Mesenteric fat pad (tissue), 1 donor: ENCODE data around the gene PDE4DIP. TPM values are rescaled to one million over a fixed set of nuclear protein-coding genes. Genes with fewer than 3 reads are reported as not detected.
"Not testable (repeated sequence)": the region's sequence is repeated elsewhere in the genome, so short reads cannot be mapped to it uniquely, and the experiment has no call there.

ENCODE experiments used
- DNase-seq: peaks from one replicate; pipeline ENCODE4 v3.0.0-alpha.2; 2020; ENCODE audit warnings: low spot score
- total RNA-seq: library from RNA; stranded (reverse); fragmentation: NEBNext Ultra II Directional; extraction: Animal tissue kit (Norgen Biotek cat#: 25700); gene quantifications from one replicate; pipeline ENCODE4 v1.2.1, GENCODE V29; 2021
- donor health status: DM: yes; HTN: yes; CAD: no.

PDE4DIP gene
- total RNA-seq, 1 donor from 2014 or later, result 126 TPM

GRCh38 chr1:148869634-148869961, 25.4 kb downstream of the PDE4DIP start:
- not testable (repeated sequence) for DNase-seq

DNA sequence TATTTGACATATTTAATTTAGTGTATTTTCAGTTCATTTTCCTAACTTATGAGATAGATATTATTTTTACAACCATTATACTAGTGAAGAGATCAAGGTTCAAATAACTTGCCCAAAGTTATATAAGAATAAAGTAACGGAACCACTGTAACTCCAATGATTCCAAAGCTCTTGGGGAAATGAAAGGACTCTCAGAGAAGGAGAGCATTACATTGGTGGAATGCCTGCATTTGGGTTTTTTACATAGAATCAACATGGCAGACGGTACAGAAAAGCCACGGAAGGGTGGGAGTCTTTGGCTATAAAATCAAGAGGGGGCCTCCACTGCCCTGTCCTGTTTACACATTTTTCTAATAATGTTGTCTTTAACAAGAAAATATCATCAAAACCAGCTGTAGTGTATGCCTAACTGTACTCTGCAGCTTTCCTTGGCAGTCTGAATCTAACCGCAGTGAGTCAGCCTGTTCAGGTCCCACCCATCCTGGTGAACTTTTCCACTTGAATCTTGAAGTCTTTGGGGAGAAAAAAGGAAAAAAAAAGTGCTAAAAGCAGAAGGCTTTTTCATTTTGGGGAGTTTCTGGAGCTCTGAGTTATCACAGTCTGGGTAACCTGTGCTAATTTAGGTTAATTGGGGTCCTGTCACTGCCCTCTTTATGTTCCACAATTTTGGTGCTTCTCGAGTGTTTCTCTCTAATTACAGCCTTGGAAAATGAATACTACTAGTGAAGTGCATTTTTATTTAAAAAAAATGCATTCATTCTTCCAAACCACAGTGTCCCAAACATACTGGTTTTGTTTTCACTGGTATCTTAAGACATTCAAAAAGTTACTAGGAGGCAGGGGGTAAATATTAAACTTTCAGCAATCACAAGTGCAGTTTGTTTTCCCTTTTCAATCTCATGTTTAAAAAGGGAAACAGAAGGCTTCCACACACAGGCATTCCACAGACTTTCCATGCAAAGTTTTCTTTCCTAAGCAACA, 30.5 kb downstream of the PDE4DIP start:
- DNase-seq, result not testable (repeated sequence)

GRCh38 chr1:148879812-148880416, 35.7 kb downstream of the PDE4DIP start:
- not testable (repeated sequence) for DNase-seq

DNA sequence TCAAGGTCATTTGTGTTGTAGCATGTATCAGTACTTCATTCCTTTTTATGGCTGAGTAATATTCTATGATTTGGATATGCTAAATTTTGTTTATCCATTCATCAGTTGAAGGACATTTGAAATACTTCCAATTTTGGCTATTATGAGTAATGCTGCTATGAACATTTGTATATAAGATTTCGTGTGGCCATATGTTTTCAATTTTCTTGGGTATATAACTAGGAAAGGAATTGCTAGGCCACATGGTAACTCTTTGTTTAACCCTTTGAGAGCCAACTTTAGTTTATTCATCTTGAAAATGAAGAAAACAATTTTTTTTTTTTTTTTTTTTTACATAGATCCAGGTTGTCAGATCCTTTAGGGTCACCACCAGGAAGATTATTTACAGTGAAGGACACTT, 37.0 kb downstream of the PDE4DIP start:
- not testable (repeated sequence) for DNase-seq

DNA sequence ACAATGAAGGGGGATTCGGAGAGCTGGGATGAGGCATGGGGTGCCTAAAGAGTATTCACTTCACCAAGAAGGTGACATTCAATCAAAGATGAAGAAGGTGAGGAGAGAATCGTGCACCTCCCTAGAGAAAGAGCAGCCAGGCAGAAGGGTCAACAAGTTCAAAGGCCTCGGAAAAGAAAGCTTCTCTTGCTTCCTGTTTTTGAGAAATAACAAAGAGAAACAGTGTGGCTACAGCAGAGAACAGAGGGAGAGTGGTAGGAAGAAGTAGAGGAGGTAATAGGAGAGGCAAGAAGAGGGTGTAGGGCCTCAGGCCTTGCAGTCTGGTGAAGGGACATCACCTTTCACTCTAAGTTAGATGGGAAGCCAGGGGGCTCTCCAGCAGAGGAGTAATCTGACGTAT, 41.0 kb downstream of the PDE4DIP start:
- not testable (repeated sequence) for DNase-seq

GRCh38 chr1:148886293-148886692, 42.1 kb downstream of the PDE4DIP start:
- not testable (repeated sequence) for DNase-seq

- not testable (repeated sequence) for DNase-seq
Observed at GRCh38 chr1:148888597-148888996, 44.4 kb downstream of the PDE4DIP start.

DNA sequence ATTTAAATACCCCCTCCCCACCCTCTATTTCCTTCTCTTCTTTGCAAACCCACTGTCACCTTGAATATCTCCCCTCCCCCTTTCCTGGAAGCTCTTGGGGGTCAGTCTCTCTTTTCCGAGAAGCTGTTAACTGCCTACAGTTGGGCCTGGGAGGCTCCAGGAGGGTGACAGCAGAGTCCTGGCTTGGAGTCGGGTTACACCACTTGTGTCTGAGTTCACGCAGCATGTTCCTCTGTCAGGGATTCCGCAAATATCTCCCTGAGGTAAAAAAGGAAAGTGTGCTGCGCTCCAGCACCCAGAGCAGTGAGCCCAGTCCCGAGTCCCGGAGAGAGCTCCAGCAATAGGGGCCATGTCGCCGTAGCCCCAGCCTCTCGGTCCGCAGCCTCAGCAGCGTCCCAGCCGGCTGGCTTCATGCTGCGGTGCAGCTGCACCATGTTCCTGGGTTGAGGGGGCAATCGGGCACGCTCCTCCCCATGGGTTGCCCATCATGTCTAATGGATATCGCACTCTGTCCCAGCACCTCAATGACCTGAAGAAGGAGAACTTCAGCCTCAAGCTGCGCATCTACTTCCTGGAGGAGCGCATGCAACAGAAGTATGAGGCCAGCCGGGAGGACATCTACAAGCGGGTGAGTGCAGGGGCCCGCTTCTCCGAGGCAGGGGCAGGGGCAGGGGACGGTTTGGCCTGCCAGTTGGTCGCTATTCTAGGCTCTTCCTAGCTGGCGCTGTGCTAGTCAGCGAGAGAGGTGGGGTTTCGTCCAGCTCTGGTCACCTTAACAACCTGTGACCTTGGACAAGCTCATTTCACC, 45.2 kb downstream of the PDE4DIP start:
- not testable (repeated sequence) for DNase-seq

DNA sequence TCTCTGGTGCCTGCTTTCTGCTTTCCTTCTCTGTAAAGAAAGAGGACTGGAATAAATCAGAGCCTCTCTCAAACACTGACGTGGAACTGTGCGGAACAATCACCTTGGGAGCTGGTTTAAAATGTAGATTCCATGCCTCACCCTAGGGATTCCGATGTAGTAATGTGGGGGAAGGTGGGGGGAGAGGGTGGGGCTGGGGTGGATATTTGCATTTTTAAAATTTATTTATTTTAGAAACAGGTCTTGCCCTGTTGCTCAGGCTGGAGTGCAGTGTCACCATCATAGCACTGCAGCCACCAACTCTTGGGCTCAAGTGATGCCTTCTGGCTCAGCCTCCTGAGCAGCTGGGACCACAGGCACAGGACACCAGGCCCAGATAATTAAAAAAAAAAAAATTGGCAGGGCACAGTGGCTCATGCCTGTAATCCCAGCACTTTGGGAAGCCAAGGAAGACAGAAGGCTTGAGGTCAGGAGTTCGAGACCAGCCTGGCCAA, 45.9 kb downstream of the PDE4DIP start:
- DNase-seq, result not testable (repeated sequence)

DNA sequence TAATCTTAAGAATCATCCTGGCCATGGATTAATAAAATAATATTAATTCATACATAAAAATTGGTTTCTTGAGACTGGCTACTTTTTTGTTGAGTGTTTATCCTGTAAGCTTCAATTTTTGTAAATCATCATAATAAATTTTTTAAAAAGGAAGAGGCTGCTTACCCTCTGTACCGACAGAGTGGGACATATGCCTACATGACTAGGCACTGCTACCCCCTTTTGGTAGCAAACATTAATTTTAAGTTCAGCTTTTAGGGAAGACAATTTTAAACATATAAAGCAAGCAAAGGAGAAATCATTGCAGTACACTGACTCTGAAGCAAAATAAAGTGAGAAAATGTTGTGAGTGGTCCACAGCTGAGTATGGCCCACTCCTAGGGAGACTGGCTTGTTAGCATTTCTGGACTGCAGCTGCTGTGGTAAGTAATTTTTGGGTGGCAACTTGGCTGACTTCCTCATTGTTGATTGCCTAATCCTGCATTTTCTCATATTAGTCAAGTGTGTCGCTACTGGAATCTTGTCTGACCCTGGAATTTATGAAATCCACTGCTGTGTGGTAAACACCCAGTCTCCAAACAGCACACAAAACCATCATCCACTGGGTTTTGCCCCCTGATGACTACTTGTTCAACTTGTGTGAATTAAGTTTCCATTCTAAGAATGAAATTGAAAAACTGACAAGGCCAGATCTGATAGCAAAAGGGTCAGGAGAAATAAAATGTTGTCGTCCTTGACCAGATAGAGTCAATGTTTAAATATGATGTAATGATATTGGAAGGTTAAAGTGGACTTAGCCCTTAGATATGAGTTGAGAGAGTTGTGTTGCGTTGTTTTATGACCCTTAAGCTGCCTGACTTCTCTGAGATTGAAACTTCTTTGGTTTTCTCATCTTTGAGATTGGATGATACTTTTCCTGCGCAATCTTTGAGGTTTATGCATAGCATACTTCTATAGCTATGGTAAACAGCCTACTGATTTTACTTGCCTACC, 50.4 kb downstream of the PDE4DIP start:
- not testable (repeated sequence) for DNase-seq

GRCh38 chr1:148900026-148900425, 55.8 kb downstream of the PDE4DIP start:
- not testable (repeated sequence) for DNase-seq

DNA sequence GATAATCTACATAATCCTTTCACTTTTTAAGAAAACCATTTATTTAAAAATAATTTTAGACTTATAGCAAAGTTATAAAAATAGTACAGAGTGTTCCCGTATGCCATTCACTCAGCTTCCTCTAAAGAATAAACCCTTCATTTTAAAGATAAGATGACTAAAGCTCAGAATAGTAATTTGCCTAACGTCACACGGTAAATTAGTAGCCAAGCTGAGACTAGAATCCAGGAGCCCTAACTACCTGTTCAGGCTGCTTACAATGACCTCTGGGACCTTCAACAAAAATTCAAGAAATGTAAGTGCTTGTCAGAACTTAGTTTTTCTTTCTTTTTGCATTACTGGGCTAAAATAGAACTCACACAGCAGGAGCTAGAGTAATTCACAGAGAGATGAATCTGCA, 56.5 kb downstream of the PDE4DIP start:
- DNase-seq, result not testable (repeated sequence)

DNA sequence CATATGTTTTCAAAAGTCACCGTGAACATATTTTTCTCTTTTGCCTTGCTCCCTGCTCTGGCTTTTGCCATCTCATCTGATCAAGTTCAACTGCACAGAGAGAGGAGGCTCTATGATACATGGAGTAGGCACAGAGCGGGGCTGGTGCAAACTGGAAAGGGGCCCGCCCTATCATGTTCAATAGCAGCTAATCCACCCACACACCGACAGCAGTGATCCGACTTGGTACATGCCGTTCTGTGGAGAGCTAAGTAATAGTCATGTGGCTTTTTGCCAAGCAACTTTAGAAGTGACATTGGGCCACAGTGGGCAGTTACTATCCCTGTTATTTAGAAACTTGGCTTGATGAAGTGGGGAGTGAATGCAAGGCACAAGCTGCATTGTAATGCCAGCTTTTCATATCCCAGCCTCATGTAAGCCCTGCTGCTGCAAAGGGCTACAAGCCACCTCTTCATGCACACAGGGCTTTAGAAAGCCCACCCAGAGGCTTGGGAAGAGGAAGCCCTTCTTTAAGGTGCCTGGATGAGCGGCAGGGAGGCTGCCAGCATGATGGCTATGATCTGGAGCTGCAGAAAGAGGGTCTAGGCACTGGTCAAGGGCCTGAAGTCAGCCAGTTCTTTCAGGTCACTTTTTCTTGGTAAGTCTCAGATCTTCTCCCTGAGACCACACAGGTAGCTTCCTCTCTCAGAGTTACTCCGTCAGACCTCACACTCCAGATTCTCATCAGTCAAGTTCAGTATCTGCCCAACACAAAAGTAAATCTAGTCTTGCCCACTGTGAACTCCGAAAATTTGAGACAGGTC, 57.1 kb downstream of the PDE4DIP start:
- not testable (repeated sequence) for DNase-seq

- DNase-seq, result not testable (repeated sequence)
Observed at GRCh38 chr1:148901953-148902341, 57.7 kb downstream of the PDE4DIP start.

DNA sequence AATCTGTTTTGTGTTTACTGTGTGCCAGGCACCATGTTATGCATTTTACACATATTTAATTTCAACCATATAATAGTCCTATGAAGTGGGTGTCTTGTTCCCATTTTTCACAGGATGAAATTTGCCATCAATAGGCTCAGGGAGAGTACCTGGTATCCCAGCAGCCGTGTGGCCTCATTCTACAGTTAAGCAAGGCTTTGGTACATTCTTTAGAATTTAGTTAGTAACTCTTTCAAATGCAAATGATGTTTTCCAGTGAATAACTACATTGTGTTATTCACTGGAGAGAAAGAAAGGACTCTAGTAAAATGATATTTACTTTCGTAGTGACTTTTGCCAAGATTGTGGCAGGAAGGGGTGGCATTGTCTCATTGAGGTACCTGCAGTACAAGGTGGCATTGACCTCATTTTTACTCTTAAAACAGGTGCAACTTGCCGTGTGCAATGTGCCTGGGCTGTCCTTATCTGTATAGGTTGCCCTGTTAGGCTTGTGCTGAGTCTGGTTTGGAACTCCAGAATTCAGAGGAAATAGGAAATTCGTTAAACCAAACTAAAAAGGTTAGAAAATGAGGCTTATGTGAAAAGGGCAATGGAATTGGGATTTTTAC, 65.1 kb downstream of the PDE4DIP start:
- not testable (repeated sequence) for DNase-seq

GRCh38 chr1:148911303-148911928, 67.2 kb downstream of the PDE4DIP start:
- DNase-seq, result not testable (repeated sequence)

- DNase-seq, result not testable (repeated sequence)
Observed at GRCh38 chr1:148916222-148916621, 72.0 kb downstream of the PDE4DIP start.

DNA sequence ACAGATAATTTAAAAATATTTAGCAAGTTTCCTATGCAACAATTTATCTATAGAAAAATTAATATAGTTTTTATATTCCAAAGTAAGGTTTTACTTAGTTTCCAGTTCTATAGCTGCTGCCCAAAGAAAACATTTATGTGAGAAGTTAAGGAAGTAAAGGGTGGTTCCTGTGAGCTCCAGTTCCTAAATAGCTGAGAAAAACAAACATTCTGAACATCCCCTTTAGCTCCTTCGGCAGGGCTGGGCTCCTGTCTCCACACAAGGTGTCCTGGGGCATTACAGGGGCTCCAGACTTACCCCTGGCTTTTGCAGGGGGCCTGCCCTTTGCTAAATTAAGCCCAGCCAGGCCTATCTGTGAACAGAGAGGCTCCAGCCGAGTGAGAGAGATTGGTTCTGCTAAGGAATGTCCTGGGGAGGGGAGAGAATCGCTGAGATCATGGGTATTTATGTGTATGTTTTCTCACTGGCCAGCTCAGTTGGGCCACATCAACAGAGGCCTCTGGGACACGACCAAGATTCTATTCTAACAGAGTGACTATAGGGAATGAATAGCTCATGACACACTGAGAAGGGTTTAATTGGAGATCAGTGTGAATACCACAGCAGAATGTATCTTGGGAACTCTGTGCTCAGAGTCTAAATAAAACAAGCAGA, 72.6 kb downstream of the PDE4DIP start:
- DNase-seq, result not testable (repeated sequence)
